ENCODE results near the gene ABCF2.
A peak's percentile ranks its signal among the peaks of the same experiment; 100 is the strongest.

The ABCF2 gene

GRCh38 chr7:151249732-151250072 lies 22.7 kb upstream of the ABCF2 start:
- Histone ChIP-seq H3K9ac (no peak overlapping the region), H3K79me2 (ENCODE audit: insufficient read depth, low read depth) (no peaks in the 10 kb centered on the region), H3K4me1 (ENCODE audit: low read depth, poor library complexity, severe bottlenecking) (peaks cover 11% of the 10 kb centered on the region), H4K20me1 (ENCODE audit: insufficient read depth) (no peaks in the 10 kb centered on the region), H3K4me3 (IDR thresholded peaks at IDR 0.05; ENCODE audit: insufficient read depth, low read depth, low read length) (no peak overlapping the region), H3K36me3 (ENCODE audit: insufficient read depth) (no peaks in the 10 kb centered on the region), H3K27me3 (ENCODE audit: insufficient read depth, low read depth) (peaks cover 95% of the 10 kb centered on the region), H2AFZ (ENCODE audit: low read depth) (no peak overlapping the region), H3K27ac (no peak overlapping the region), H3K4me2 (peak overlapping the region; percentile 66; the same call in 1 of the 2 replicates)
- TF ChIP-seq CTCF (conservative IDR thresholded peaks at IDR 0.05; ENCODE audit: low read depth, low read length) = no peak

- Histone ChIP-seq H3K27ac (no peak overlapping the region), H3K4me1 (ENCODE audit: low read depth, poor library complexity, severe bottlenecking) (peaks cover 16% of the 10 kb centered on the region), H3K27me3 (ENCODE audit: insufficient read depth, low read depth) (peaks cover 95% of the 10 kb centered on the region), H3K4me2 (peak overlapping the region; percentile 66), H3K79me2 (ENCODE audit: insufficient read depth, low read depth) (no peaks in the 10 kb centered on the region), H3K4me3 (IDR thresholded peaks at IDR 0.05; ENCODE audit: insufficient read depth, low read depth, low read length) (no peak overlapping the region), H3K9ac (no peak overlapping the region), H3K36me3 (ENCODE audit: insufficient read depth) (no peaks in the 10 kb centered on the region), H4K20me1 (ENCODE audit: insufficient read depth) (no peaks in the 10 kb centered on the region), H2AFZ (ENCODE audit: low read depth) (peak overlapping the region; percentile 55)
- no peak for TF ChIP-seq CTCF (conservative IDR thresholded peaks at IDR 0.05; ENCODE audit: low read depth, low read length)
Observed at GRCh38 chr7:151249034-151249731, 22.2 kb upstream of the ABCF2 start.

GRCh38 chr7:151248346-151249033 lies 21.5 kb upstream of the ABCF2 start, which contains the start of gene SMARCD3:
SMARCD3 (minus strand) TSS chr7:151248694; CDS start chr7:151248562, 132 bp downstream.
- H3K27ac ChIP-seq = no peak within 1 kb of the TSS

More at GRCh38 chr7:151248346-151249033, 21.5 kb upstream of the ABCF2 start, which contains the start of gene SMARCD3:
- Histone ChIP-seq H2AFZ (ENCODE audit: low read depth) (peak within 1 kb of the TSS; percentile 55), H3K36me3 (ENCODE audit: insufficient read depth) (no peaks in the 10 kb centered on the region), H3K27me3 (ENCODE audit: insufficient read depth, low read depth) (peaks cover 94% of the 10 kb centered on the region), H3K4me3 (IDR thresholded peaks at IDR 0.05; ENCODE audit: insufficient read depth, low read depth, low read length) (no peak within 1 kb of the TSS), H4K20me1 (ENCODE audit: insufficient read depth) (no peaks in the 10 kb centered on the region), H3K9ac (no peak within 1 kb of the TSS), H3K4me1 (ENCODE audit: low read depth, poor library complexity, severe bottlenecking) (peaks cover 23% of the 10 kb centered on the region), H3K4me2 (peak within 1 kb of the TSS; percentile 66), H3K79me2 (ENCODE audit: insufficient read depth, low read depth) (no peaks in the 10 kb centered on the region)
- no peak for TF ChIP-seq CTCF (conservative IDR thresholded peaks at IDR 0.05; ENCODE audit: low read depth, low read length)
